Breast epithelium (tissue), 3 donors: ENCODE measurements around the gene SLC35E4.

Experiments
- CTCF ChIP-seq, 3 donors: fragments of 450-650 bp; IDR thresholded peaks; one replicate each; pipeline ENCODE4 v1.5.1; 2016 to 2017; ENCODE audit warnings: antibody characterized with exemption in 3 of 3, mild to moderate bottlenecking in 3 of 3, moderate library complexity in 3 of 3
- POLR2A ChIP-seq: fragments of 450-650 bp; IDR thresholded peaks from one replicate; pipeline ENCODE4 v1.6.1; 2016; ENCODE audit warnings: antibody characterized with exemption, mild to moderate bottlenecking, moderate library complexity
- POLR2AphosphoS5 ChIP-seq, 3 donors: sonication (generic); formaldehyde crosslinking; IDR thresholded peaks; one replicate each; pipeline ENCODE4 v1.6.1; 2017; ENCODE audit warnings: antibody characterized with exemption in 3 of 3

- TF ChIP-seq CTCF (IDR thresholded peaks at IDR 0.05) (no peak), POLR2AphosphoS5 (IDR thresholded peaks at IDR 0.05) (no peak), POLR2A (no peak)
Observed at GRCh38 chr22:30636226-30637077, 871 bp downstream of the SLC35E4 start.
